ENCODE data around the gene CDK5R1. TPM values are rescaled to one million over a fixed set of nuclear protein-coding genes. Genes with fewer than 3 reads are reported as not detected.

CDK5R1 gene
- total RNA-seq, 1 experiment from 2014 or later, result 4.0 TPM

DNA sequence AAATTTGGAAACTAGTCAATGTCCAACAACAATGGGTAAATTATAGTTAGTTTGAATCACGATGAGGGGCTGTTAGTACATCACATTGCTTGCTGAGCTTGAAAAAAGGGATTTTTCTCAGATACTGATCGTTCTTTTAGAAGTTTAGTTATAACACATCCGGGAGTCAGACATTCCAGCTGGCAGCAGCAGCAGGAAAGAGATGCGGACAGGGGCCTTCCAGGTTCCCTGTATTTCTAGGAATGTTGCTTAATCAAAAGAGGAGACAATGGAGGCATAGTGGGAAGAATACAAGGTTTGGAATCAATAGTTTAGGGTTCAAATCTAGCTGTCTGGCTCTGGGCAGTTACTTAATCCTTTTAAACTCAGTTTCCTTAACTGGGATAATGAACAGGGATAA lies 27.8 kb downstream of the CDK5R1 start:
- ChIA-PET POLR2A (no interaction called here), CTCF (interaction anchor here (0.5 kb wide), 1 partner anchor 13 kb away, joined by 3 read pairs; no protein-coding TSS in a partner anchor)
- intact Hi-C loops (cut with micrococcal nuclease), result no loop called here
- DNase-seq (ENCODE audit: unreplicated experiment), result no peak
- Mint-ChIP-seq H3K27me3 (ENCODE audit: insufficient read depth, unreplicated experiment) (no peaks in the 10 kb centered on the region), H3K4me3 (ENCODE audit: unreplicated experiment) (no peak overlapping the region), H3K4me1 (ENCODE audit: insufficient read depth, unreplicated experiment) (peaks cover 3% of the 10 kb centered on the region), H3K36me3 (ENCODE audit: insufficient read depth, unreplicated experiment) (no peaks in the 10 kb centered on the region), H3K27ac (ENCODE audit: low read depth, unreplicated experiment) (no peak overlapping the region), H3K9me3 (ENCODE audit: unreplicated experiment) (no peaks in the 10 kb centered on the region)
- BruUV-seq (replicated peaks), result no TSS peak
- TF ChIP-seq, protein P1, sequence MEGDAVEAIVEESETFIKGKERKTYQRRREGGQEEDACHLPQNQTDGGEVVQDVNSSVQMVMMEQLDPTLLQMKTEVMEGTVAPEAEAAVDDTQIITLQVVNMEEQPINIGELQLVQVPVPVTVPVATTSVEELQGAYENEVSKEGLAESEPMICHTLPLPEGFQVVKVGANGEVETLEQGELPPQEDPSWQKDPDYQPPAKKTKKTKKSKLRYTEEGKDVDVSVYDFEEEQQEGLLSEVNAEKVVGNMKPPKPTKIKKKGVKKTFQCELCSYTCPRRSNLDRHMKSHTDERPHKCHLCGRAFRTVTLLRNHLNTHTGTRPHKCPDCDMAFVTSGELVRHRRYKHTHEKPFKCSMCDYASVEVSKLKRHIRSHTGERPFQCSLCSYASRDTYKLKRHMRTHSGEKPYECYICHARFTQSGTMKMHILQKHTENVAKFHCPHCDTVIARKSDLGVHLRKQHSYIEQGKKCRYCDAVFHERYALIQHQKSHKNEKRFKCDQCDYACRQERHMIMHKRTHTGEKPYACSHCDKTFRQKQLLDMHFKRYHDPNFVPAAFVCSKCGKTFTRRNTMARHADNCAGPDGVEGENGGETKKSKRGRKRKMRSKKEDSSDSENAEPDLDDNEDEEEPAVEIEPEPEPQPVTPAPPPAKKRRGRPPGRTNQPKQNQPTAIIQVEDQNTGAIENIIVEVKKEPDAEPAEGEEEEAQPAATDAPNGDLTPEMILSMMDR (IDR thresholded peaks at IDR 0.05; ENCODE audit: unreplicated experiment), result no peak

DNA sequence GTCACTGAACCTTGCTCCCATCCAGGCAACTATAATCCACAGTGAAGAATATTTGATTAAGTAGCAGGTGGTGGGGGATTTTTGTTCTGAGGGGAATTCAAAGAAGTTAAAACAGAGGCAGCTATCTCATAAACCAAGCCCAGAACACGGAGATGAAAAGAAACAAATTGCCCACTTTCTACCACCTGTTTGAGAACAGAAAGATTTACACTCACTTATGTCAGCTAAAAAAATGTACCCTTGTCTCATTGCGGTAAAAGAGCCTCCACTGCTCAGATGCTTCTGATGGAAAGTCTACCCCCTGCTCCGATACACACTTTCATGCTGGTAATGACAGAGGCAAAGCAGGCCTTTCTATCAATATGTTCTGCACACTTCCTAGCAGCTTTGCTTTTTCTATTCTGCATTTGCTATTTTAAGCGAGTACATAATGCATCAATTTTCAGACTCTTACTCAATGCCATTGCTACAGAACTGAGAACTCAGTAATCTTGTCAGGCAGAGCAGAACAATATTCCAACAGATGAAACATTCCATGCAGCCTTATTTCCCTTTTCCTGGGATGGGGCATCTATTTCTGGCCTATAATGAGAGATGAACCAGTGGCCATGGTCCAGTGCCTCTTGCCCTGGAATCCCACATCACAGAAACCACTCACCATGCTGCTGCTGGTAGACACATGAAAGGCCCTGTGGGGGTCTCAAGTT lies 29.0 kb downstream of the CDK5R1 start:
- Mint-ChIP-seq H3K36me3 (ENCODE audit: insufficient read depth, unreplicated experiment) (no peaks in the 10 kb centered on the region), H3K9me3 (ENCODE audit: unreplicated experiment) (no peaks in the 10 kb centered on the region), H3K4me1 (ENCODE audit: insufficient read depth, unreplicated experiment) (peaks cover 6% of the 10 kb centered on the region), H3K27ac (ENCODE audit: low read depth, unreplicated experiment) (no peak overlapping the region), H3K27me3 (ENCODE audit: insufficient read depth, unreplicated experiment) (no peaks in the 10 kb centered on the region), H3K4me3 (ENCODE audit: unreplicated experiment) (no peak overlapping the region)
- DNase-seq (ENCODE audit: unreplicated experiment), result no peak
- TF ChIP-seq, protein P1 (IDR thresholded peaks at IDR 0.05; ENCODE audit: unreplicated experiment), result no peak
- no TSS peak for BruUV-seq (replicated peaks)
- POLR2A ChIA-PET, result no interaction called here
- CTCF ChIA-PET, result interaction anchor here (1.1 kb wide), 1 partner anchor 53 kb away, joined by 4 read pairs; no protein-coding TSS in a partner anchor
- intact Hi-C loops (cut with micrococcal nuclease), result no loop called here

DNA sequence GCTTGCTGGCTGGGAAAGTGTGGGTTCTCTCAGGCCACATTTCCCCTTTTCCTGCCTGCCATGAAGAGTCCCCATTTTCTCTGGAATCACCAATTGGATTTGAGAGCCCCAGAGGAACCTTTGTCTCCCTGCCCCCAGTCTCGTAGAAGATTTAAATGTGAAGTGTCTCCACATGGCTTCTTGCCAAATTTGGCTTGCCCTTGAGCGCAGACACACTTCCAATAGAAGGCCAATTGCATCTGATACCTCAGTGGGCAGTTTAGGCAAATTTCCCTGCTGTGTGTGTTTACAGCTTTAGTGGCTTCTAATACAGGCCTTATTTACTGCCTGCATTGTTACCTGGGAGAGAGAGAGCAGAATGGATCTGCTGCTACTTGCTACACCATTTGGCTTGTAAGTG lies 29.7 kb downstream of the CDK5R1 start:
- Mint-ChIP-seq H3K4me3 (ENCODE audit: unreplicated experiment) (no peak overlapping the region), H3K9me3 (ENCODE audit: unreplicated experiment) (no peaks in the 10 kb centered on the region), H3K4me1 (ENCODE audit: insufficient read depth, unreplicated experiment) (peaks cover 6% of the 10 kb centered on the region), H3K36me3 (ENCODE audit: insufficient read depth, unreplicated experiment) (no peaks in the 10 kb centered on the region), H3K27ac (ENCODE audit: low read depth, unreplicated experiment) (no peak overlapping the region), H3K27me3 (ENCODE audit: insufficient read depth, unreplicated experiment) (no peaks in the 10 kb centered on the region)
- no TSS peak for BruUV-seq (replicated peaks)
- CTCF ChIA-PET, result interaction anchor here (1.1 kb wide), 1 partner anchor 53 kb away, joined by 4 read pairs; no protein-coding TSS in a partner anchor
- intact Hi-C loops (cut with micrococcal nuclease), result no loop called here
- POLR2A ChIA-PET, result no interaction called here
- DNase-seq (ENCODE audit: unreplicated experiment), result no peak
- TF ChIP-seq, protein P1 (IDR thresholded peaks at IDR 0.05; ENCODE audit: unreplicated experiment), result no peak

DNA sequence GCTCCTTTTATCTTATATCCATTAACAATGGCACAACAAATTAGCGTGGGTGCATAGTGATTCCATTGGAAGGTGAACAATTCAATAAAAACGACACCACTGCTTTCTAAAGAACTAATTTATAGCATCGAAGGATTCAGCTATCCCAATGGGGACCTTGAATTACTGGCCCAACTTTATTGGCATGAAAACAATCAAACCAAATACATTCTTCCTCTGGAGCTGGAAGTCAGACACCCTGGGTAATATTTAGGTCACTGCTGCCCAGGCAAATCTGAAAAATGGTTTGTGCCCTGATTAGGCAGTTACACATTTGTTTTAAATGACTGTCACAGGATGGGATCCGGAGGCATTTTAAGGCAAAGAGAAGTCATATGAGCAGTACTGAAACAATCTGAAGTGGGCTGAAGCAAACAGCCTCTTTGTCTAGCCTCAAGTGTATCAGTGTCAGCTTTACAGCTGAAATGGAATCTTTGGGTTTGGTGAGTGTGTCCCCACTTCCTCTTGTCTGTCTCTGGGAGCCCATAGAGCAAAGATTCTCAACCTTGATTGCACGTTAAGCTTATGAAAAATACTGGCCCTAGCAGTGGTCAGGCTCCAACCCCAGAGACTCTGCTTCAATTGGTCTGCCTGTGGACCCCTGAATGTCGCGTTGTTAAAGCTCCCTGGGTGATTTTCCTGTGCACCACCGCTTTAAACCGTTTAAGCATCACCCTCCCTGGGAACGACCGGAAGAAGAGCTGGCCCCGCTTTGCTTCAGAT lies 30.3 kb downstream of the CDK5R1 start:
- Mint-ChIP-seq H3K27ac (ENCODE audit: low read depth, unreplicated experiment) (no peak overlapping the region), H3K4me3 (ENCODE audit: unreplicated experiment) (no peak overlapping the region), H3K36me3 (ENCODE audit: insufficient read depth, unreplicated experiment) (no peaks in the 10 kb centered on the region), H3K9me3 (ENCODE audit: unreplicated experiment) (no peaks in the 10 kb centered on the region), H3K27me3 (ENCODE audit: insufficient read depth, unreplicated experiment) (no peaks in the 10 kb centered on the region), H3K4me1 (ENCODE audit: insufficient read depth, unreplicated experiment) (peaks cover 6% of the 10 kb centered on the region)
- no TSS peak for BruUV-seq (replicated peaks)
- CTCF ChIA-PET, result no interaction called here
- no peak for DNase-seq (ENCODE audit: unreplicated experiment)
- POLR2A ChIA-PET, result no interaction called here
- intact Hi-C loops (cut with micrococcal nuclease), result no loop called here
- TF ChIP-seq, protein P1 (IDR thresholded peaks at IDR 0.05; ENCODE audit: unreplicated experiment), result no peak
